HG03378 (cell line): ENCODE measurements around the gene SNX25.
"Not testable (repeated sequence)": the region's sequence is repeated elsewhere in the genome, so short reads cannot be mapped to it uniquely, and the experiment has no call there.

Source experiments
- ATAC-seq: cut with Tn5 transposase; IDR thresholded peaks from one replicate; pipeline ENCODE4 v1.9.1; 2021; ENCODE audit warnings: mild to moderate bottlenecking, moderate library complexity; ENCODE audit not compliant: unreplicated experiment

SNX25 gene

GRCh38 chr4:185204238-185204910, 5.0 kb upstream of the SNX25 start:
- peak; percentile 2 for ATAC-seq

GRCh38 chr4:185205073-185205472, 4.3 kb upstream of the SNX25 start:
- not testable (repeated sequence) for ATAC-seq

- ATAC-seq = peak; percentile 23
Measured at GRCh38 chr4:185205697-185206342, 3.6 kb upstream of the SNX25 start.

GRCh38 chr4:185207466-185207865, 1.9 kb upstream of the SNX25 start:
- ATAC-seq = no peak

GRCh38 chr4:185209852-185210101, 379 bp downstream of the SNX25 start:
- ATAC-seq = not testable (repeated sequence)

GRCh38 chr4:185210102-185210981, 944 bp downstream of the SNX25 start:
- no peak for ATAC-seq

GRCh38 chr4:185211035-185211434, 1.6 kb downstream of the SNX25 start:
- ATAC-seq = no peak

GRCh38 chr4:185211641-185212040, 2.2 kb downstream of the SNX25 start:
- no peak for ATAC-seq

DNA sequence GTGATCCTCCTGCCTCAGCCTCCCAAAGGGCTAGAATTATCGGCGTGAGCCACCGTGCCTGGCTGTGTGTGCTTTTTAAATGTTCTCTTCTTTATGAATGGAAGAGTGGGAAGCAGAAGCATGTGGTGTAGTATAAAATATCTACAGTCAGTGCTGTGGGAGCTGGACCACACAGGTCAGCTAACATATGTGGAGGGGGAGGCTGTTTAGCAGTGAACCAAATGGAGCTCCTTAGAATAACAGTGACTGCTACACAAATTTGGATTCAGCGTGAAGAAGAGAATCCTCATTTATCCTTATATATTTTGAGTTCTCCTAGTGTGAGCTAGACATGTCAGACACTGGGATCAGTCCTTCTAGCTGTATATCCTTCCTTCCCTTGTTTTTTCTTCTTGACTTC, 3.2 kb downstream of the SNX25 start:
- no peak for ATAC-seq

- ATAC-seq = peak; percentile 68
Measured at GRCh38 chr4:185213877-185214276, 4.5 kb downstream of the SNX25 start.

- no peak for ATAC-seq
Measured at GRCh38 chr4:185215261-185215660, 5.9 kb downstream of the SNX25 start.

DNA sequence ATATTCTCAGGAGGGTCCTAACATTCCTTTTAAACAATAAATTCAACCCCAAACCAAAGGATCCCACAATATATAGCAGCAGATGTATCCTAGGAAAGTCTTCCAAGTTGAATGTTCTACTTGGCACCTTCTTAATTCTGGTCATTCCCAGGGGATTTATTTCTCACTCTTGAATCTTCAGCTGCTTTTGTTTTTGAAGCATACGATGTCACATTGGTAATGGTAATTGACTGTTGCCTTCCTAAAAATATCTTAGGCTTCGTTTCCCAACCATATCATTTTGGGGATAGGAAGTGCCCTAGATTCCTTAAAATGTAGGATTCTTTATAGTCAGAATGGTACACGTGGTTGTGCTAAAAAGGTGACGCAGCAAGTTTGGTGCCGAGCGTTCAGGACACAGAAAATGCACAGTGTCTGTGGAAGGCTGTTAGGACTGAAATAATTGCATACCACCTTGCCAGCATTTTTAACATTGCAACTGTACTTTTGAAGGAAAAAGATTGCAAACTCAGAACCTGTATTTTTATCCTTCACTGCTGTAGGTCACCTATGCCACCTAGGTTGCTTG, 8.1 kb downstream of the SNX25 start:
- ATAC-seq = no peak

- no peak for ATAC-seq
Measured at GRCh38 chr4:185218312-185218711, 8.9 kb downstream of the SNX25 start.

DNA sequence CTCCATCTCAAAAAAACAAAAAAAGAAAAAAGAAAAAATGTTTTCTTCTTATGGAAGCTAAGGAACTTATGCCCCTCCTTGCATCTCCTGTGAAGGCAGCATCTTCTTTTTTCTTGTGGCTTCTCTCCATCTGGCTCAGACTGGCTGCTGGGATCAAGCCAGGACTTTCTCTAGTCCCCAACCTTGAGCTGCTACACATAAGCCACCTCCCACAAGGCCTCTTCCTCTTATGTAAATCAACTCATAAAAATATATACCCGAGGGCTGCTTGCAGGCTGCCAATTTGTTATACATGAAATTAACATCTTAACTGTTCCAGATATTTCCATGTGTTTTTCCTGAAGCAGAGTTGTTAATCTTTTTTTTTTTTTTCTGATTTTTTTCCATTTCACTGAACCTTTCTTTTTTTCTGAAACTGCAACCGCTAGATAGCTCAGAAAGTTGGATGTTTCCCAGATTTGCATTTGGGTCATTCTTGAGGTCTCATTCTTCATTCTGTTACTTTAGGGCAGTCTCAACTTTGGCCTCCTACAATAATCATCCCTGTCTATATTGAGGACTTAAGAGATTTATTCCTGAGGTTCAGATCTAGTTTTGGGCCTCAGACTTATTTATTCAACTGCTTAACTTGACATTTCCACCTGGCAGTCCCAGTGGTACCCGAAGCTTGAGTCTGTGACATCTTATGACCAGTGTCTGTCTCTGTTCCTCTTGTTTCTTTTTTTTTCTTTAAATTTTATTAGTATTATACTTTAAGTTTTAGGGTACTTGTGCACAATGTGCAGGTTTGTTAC, 10.3 kb downstream of the SNX25 start:
- peak; percentile 71 for ATAC-seq

- ATAC-seq = no peak
Measured at GRCh38 chr4:185221491-185221890, 12.1 kb downstream of the SNX25 start.

GRCh38 chr4:185221912-185222311, 12.5 kb downstream of the SNX25 start:
- ATAC-seq = no peak

DNA sequence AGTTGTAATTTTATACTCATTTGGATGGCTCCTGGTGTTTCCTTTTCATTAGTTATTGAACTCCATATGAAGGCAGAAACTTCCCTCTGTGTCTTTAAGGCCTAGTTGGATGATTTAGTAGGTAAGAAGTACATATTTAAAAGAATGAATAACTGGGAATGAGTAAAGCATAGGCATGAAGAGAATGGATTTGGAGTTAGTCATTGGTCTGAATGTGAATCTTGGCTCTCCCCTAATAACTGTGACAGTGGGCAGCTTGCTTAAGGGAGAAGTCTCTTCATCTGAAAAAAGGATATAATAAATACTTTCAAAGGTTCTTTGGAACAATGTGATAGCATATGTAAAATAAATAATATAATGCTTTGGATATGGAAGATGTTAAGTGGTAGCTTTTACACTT, 13.2 kb downstream of the SNX25 start:
- no peak for ATAC-seq

DNA sequence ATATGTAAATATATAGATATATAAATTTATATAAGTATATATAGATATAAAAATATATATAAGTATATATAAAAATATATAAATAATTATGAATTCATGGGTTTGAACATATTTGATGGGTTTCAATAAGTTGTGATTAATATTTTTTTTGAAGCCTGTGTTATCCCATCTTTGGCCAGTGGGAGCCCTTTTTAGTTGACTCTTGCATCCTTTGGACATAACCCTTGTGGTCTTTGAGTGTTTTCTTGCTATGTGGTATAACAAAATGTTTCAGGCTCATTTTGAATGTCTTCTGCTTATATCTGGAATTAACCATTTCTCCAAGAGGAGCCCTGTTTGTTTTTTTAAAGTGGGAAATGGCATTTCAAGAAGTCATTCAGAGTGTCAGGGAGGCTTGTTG, 15.2 kb downstream of the SNX25 start:
- ATAC-seq = no peak

DNA sequence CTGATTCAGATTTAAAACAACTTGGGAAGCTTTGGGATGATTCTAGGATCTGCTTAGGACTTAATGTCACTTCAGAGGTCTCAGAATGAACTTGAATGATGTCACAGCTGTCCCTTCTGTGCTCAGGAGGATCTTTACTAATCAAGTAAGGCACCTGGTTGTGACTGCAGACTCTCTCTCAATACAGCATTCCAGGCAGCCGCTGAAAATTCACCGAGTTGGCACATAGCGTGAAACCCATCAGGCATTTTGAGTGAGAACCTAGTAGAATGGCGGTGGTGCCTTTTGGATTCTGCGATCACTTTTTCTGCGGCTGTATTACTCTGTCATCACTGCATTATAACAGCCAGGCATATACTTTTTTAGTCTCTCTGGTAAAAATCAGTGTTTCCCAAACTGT, 16.5 kb downstream of the SNX25 start:
- no peak for ATAC-seq

- no peak for ATAC-seq
Measured at GRCh38 chr4:185227131-185227551, 17.7 kb downstream of the SNX25 start.

GRCh38 chr4:185227713-185228278, 18.4 kb downstream of the SNX25 start:
- ATAC-seq = no peak
